CD4-positive, alpha-beta T cell (primary cell): Measurements from ENCODE around the gene NETO2. TPM values are rescaled to one million over a fixed set of nuclear protein-coding genes. Genes with fewer than 3 reads are reported as not detected.

Source experiments
- ATAC-seq: fragments of 200-7000 bp; cut with Tn5 transposase; one replicate; pipeline ENCODE4 v1.10.0; 2022; ENCODE audit warnings: mild to moderate bottlenecking; ENCODE audit not compliant: poor library complexity
- CTCF ChIA-PET: fragments of 350-600 bp; sonication (Branson Sonifier 250); formaldehyde crosslinking; loops from one replicate; lab custom pipeline; 2021; ENCODE audit warnings: antibody characterized with exemption, inconsistent platforms; lab: Charles Lee
- POLR2A ChIA-PET: fragments of 350-600 bp; sonication (Branson Sonifier 250); formaldehyde crosslinking; loops from one replicate; lab custom pipeline; 2021; ENCODE audit warnings: antibody characterized with exemption, inconsistent platforms; lab: Charles Lee
- DNase-seq, 14 experiments: peaks; one replicate each; pipeline ENCODE4 v3.0.0-alpha.2; 2013 to 2020; ENCODE audit warnings: mixed read lengths in 2 of 14
- H3K27ac ChIP-seq, 2 donors: one replicate each; pipeline versions ENCODE4 v1.5.1 to v1.7.0; 2013; ENCODE audit warnings: low read length in 2 of 2, low read depth in 1 of 2, mild to moderate bottlenecking in 1 of 2
- H3K27me3 ChIP-seq, 2 experiments: 1 replicate in 1 of 2; 2 replicates in 1 of 2; pipeline versions ENCODE4 v1.6.1 to v1.7.0; 2013; ENCODE audit warnings: low read length in 2 of 2, control low read depth in 1 of 2, mild to moderate bottlenecking in 1 of 2, moderate library complexity in 1 of 2; ENCODE audit not compliant: insufficient read depth in 2 of 2, control insufficient read depth in 1 of 2
- H3K36me3 ChIP-seq: one replicate; pipeline ENCODE4 v1.6.1; 2013; ENCODE audit warnings: low read length, control low read depth; ENCODE audit not compliant: insufficient read depth
- H3K4me1 ChIP-seq: one replicate; pipeline ENCODE4 v1.6.1; 2013; ENCODE audit warnings: low read length, control low read depth; ENCODE audit not compliant: insufficient read depth
- H3K4me3 ChIP-seq: one replicate; pipeline ENCODE4 v1.5.1; 2013; ENCODE audit warnings: mild to moderate bottlenecking, low read length, moderate library complexity
- H3K9me3 ChIP-seq, 2 experiments: 1 replicate in 1 of 2; 2 replicates in 1 of 2; pipeline versions ENCODE4 v1.6.1 to v1.7.0; 2013; ENCODE audit warnings: low read length in 2 of 2, mild to moderate bottlenecking in 2 of 2, control low read depth in 1 of 2, moderate library complexity in 1 of 2; ENCODE audit not compliant: control insufficient read depth in 1 of 2, insufficient read depth in 1 of 2
- H3K27ac Mint-ChIP-seq: one replicate; pipeline ENCODE4 v1.8.0; 2020; ENCODE audit warnings: mixed read lengths
- H3K27me3 Mint-ChIP-seq: one replicate; pipeline ENCODE4 v1.8.0; 2021; ENCODE audit warnings: mixed read lengths
- H3K36me3 Mint-ChIP-seq: one replicate; pipeline ENCODE4 v1.8.0; 2021; ENCODE audit warnings: low read depth, mixed read lengths
- H3K4me1 Mint-ChIP-seq: one replicate; pipeline ENCODE4 v1.8.0; 2021; ENCODE audit warnings: low read depth, mixed read lengths
- H3K4me3 Mint-ChIP-seq: one replicate; pipeline ENCODE4 v1.8.0; 2020; ENCODE audit warnings: mild to moderate bottlenecking, mixed read lengths
- H3K9me3 Mint-ChIP-seq: one replicate; pipeline ENCODE4 v1.8.0; 2020; ENCODE audit warnings: mixed read lengths
- CTCF ChIP-seq: fragments of 200-600 bp; IDR thresholded peaks from one replicate; pipeline ENCODE4 v1.8.0; 2022; ENCODE audit warnings: antibody characterized with exemption, mild to moderate bottlenecking
- intact Hi-C, 2 experiments: fragments of 100-400 bp; cut with DNase I in 1 of 2; cut with micrococcal nuclease in 1 of 2; formaldehyde crosslinking; loops; one replicate each; pipeline versions ENCODE4 v1.15.1 to v1.9.0; 2023 to 2025; cut with DNase I, micrococcal nuclease
- total RNA-seq, 174 experiments: library from RNA in 2 of 174; stranded (reverse) in 2 of 174; gene quantifications; one replicate each; pipeline ENCODE4 v1.2.3 and lab custom pipeline; 2021 to 2026

The NETO2 gene
- total RNA-seq, 2 experiments from 2014 or later = 1.8 to 1.9 TPM

DNA sequence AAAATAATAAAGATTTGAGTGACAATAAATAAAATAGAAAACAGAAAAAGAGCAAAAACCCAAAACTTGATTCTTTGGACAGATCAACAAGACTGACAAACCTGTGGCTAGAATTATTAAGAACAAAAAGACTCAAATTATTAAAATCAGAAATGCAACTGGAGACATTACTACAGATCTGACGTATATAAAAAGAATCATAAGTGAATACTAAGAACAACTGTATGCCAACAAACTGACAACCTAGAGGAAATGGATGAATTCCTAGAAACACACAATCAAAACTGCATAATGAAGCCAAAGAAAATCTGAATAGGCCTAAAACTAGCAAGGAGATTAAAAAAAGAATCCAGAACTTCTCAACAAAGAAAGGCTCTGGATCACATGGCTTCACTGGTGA is 47.4 kb downstream of the NETO2 start:
- Mint-ChIP-seq H3K4me3 (no peak overlapping the region), H3K9me3 (no peaks in the 10 kb centered on the region), H3K4me1 (no peaks in the 10 kb centered on the region), H3K36me3 (no peaks in the 10 kb centered on the region), H3K27me3 (no peaks in the 10 kb centered on the region), H3K27ac (no peak overlapping the region)
- CTCF ChIA-PET = interaction anchor here (2.3 kb wide), 1 partner anchor 17 kb away, joined by 4 read pairs; no protein-coding TSS in a partner anchor
- POLR2A ChIA-PET = no interaction called here
- H3K4me3 ChIP-seq = no peak overlapping the region
- H3K27me3 ChIP-seq = no peaks in the 10 kb centered on the region
- no peak for ATAC-seq
- no peak overlapping the region for H3K27ac ChIP-seq
- no peak for TF ChIP-seq CTCF
- DNase-seq = no peak
- intact Hi-C loops = no loop called here
- H3K9me3 ChIP-seq = no peaks in the 10 kb centered on the region
- H3K36me3 ChIP-seq = no peaks in the 10 kb centered on the region
- H3K4me1 ChIP-seq = no peaks in the 10 kb centered on the region

DNA sequence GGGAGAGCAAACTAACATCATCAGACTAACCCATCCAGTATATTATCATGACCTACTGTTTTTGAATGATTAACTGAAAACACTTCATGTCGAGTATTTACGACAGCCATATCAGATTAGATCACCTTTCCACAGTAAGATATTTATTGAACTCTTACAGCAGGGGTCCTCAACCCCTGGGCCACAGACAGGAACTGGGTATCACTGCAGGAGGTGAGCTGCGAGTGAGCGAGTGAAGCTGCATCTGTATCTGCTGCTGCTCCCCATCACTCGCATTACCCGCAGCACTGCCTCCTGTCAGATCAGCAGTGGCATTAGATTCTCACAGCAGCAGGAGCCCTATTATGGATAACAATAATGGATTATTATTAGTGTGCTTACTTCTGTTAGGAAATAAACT is 59.5 kb downstream of the NETO2 start:
- no peak for DNase-seq
- intact Hi-C loops = no loop called here
- Histone ChIP-seq H3K36me3 (no peaks in the 10 kb centered on the region), H3K4me1 (no peaks in the 10 kb centered on the region), H3K4me3 (no peak overlapping the region), H3K27me3 (no peaks in the 10 kb centered on the region), H3K9me3 (no peaks in the 10 kb centered on the region), H3K27ac (no peak overlapping the region)
- no peaks in the 10 kb centered on the region for H3K4me1 Mint-ChIP-seq
- ATAC-seq = no peak
- H3K9me3 Mint-ChIP-seq = no peaks in the 10 kb centered on the region
- no peak overlapping the region for H3K27ac Mint-ChIP-seq
- ChIA-PET POLR2A (interaction anchor here (0.6 kb wide), 1 partner anchor 47 kb away, joined by 3 read pairs; no protein-coding TSS in a partner anchor), CTCF (no interaction called here)
- no peaks in the 10 kb centered on the region for H3K36me3 Mint-ChIP-seq
- H3K27me3 Mint-ChIP-seq = no peaks in the 10 kb centered on the region
- no peak for TF ChIP-seq CTCF
- H3K4me3 Mint-ChIP-seq = no peak overlapping the region

DNA sequence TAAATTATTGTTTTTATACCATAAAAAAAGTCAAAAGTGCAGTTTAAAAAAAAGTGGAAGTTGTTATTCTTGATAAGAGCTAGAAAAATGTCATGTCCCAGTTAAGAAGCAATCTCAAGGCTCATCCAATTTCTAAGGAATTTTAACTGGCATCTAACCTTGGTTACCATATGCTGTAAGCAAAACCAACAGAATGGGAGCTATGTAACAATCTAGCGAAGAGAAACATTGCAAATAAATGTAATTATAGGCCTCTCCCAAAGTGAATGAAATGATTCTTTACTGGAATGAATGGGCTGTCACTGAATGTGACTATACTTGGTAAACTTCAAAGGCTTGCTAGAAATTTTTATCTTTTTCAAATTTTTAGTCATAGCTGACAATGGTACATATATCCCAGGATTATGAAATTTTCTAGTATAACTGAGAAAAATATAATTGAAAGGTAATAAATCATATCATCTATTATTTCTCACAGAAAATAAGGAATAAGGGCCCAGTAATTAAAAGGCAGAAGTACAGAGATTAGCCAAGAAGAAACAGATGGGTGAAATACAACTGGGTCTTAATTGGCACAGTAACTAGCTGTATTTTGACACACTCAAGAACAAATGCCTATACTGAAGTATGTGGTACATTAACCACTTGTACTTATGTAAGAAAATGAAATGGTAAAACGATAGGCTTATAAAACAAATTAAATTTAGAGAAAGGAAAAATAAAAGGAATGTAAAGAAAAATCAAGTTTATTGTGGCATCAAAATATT is 61.5 kb downstream of the NETO2 start:
- Mint-ChIP-seq H3K4me3 (no peak overlapping the region), H3K27me3 (no peaks in the 10 kb centered on the region), H3K4me1 (no peaks in the 10 kb centered on the region), H3K27ac (no peak overlapping the region), H3K9me3 (no peaks in the 10 kb centered on the region), H3K36me3 (no peaks in the 10 kb centered on the region)
- intact Hi-C loops = no loop called here
- H3K27ac ChIP-seq = no peak overlapping the region
- TF ChIP-seq CTCF = no peak
- H3K9me3 ChIP-seq = no peaks in the 10 kb centered on the region
- ChIA-PET POLR2A (no interaction called here), CTCF (interaction anchor here (1.5 kb wide), 1 partner anchor 60 kb away, joined by 3 read pairs; no protein-coding TSS in a partner anchor)
- ATAC-seq (no peak), DNase-seq (no peak)
- H3K27me3 ChIP-seq = no peaks in the 10 kb centered on the region
- no peaks in the 10 kb centered on the region for H3K4me1 ChIP-seq
- H3K36me3 ChIP-seq = no peaks in the 10 kb centered on the region
- H3K4me3 ChIP-seq = no peak overlapping the region
